GM21515 (cell line): ENCODE results near the gene ZNF268.
"Not testable (repeated sequence)": the region's sequence is repeated elsewhere in the genome, so short reads cannot be mapped to it uniquely, and the experiment has no call there.

Experiments
- ATAC-seq: cut with Tn5 transposase; IDR thresholded peaks from one replicate; pipeline ENCODE4 v1.9.1; 2021; ENCODE audit not compliant: unreplicated experiment

ZNF268 gene

DNA sequence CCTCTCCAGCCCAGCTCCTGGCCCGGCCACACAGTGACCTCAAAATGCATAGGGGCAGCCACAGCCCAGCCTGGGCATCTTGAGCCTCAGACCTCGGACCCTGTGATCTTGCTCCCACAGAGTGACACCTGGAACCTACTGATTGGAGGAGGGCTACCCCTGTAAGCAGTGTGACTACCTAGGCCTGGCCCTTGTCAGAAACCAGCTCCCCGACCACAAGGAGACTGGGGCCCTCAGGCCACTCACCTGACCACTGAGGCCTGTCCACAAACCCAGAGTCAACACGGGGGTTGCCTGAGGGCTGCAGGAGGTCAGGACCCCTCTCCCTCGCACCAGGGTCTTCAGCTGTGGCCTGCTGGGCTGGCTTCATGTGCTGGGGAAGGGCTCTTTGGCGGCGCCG is 45.4 kb downstream of the ZNF268 start:
- ATAC-seq: no peak

DNA sequence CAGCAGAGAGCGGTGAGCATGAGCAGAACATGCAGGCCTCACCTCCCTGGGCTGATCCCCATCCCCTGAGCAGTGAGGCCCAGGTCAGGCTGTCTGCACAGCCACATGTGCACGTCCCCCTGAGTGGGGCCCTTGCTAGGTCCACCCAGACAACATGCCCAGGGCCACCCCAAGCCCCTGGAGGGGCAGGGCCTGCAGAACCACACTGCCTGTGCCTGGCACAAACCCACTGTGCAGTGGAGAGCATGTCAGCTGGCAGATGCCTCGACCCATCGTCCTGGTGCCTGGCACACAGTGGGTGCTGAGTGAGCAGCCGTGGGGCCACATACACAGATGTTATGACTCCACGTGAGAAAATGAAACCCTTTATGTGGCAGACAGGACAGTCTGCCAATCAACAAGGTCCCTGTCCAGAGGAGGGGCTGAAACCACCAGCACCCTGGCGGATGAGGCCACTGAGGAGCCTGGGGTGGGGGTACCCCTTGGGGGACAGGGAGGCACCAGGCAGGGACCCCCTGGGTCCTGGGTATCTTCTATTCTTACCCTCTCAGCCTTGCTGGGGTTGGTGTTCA is 46.1 kb downstream of the ZNF268 start:
- ATAC-seq: no peak

- ATAC-seq: no peak
Observed at GRCh38 chr12:133231001-133231400, 49.7 kb downstream of the ZNF268 start.

DNA sequence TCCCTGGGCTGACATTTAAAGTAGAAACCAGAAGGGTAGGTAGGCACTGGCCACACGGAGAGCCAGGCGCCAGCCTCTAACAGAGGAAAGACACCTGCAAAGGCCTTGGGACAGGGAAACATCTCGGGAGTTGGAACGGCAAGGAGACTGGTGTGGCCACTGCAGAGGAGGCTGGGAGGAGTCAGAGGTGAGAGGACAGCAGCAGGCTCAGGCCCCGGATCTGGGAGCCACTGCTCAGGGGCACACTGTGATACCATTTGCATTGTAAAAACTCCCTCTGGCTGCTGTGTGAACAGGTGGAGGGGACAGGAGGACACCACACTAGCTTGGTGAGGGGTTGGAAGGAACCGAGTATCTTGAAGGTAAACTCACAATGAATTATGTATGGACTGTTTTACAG is 51.7 kb downstream of the ZNF268 start:
- ATAC-seq: no peak

DNA sequence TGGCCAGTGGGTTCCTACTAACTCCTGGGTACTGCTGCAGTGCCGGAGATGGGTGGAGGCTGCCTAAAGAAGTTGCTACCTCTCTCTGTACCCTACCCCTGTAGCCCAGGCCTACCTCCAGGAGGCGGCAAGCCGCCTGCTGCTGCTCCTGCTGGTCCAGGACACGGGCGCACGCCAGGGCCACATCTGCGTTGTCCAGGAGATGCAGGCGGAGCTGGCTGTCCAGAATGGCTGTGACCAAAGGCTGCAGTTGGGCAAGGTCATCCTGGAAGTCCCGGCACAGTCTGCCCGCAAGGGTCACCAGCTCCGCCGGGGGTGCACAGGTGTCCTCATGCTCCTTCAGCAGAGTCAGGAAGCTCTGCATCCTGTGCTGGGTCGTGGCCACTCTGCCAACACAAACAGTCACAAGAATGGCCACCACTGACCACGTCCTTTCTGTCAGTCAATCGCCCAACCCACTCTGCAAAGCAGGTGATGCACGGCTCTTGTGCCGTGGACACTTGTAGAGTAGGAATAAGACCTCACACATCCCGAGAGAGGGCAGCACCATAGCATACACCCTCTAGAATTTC is 52.8 kb downstream of the ZNF268 start:
- no peak for ATAC-seq

GRCh38 chr12:133234971-133235370 is 53.7 kb downstream of the ZNF268 start:
- no peak for ATAC-seq

- no peak for ATAC-seq
Observed at GRCh38 chr12:133235401-133236112, 54.3 kb downstream of the ZNF268 start, which contains the start of gene ANHX. Gene ANHX (minus strand): TSS chr12:133235877. CDS start chr12:133234356, 1,521 bp downstream.

- no peak for ATAC-seq
Observed at GRCh38 chr12:133236144-133236543, 54.8 kb downstream of the ZNF268 start.

GRCh38 chr12:133236556-133236955 is 55.3 kb downstream of the ZNF268 start:
- ATAC-seq: no peak

DNA sequence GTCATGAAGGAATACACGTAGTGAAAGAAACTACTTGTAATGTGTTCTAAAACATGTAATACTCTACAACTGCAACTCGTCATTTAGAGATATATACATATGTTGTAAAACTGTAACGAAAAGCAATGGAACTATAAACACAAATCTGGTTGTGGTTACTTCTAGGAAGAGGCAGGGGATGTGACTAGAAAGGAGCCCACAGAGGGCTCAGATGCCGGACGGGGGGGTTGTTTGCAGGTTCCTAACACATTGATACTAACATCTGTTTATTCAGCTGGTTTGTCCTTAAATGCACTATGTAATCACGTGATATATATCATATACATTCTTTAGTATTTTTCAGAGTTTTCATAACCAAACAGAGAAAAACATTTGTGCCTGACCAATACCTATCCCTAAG is 70.4 kb downstream of the ZNF268 start:
- no peak for ATAC-seq

- not testable (repeated sequence) for ATAC-seq
Observed at GRCh38 chr12:133255833-133256232, 74.5 kb downstream of the ZNF268 start.

- no peak for ATAC-seq
Observed at GRCh38 chr12:133256321-133256720, 75.0 kb downstream of the ZNF268 start.

DNA sequence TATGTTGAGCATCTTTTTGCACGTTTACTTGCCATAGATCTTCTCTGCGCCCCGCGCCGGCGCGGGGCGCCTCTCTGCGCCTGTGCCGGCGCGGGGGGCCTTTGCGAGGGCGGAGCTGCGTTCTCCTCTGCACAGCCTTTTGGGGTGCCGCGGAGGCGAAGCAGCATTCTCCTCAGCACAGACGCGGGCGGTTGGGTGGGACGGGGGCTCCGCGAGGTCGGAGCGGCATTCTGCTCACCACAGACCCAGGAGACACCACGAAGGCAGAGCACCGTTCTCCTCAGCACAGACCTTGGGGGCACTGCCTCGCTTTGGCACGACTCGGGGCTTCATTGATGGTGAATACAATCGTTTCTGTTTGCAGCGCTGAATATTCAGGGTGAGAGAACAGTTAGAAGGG is 82.9 kb downstream of the ZNF268 start:
- ATAC-seq: no peak
